Neural progenitor cell (in vitro differentiated cells): ENCODE results near the gene OSTC.

Experiments used
- CTCF ChIP-seq: fragments of 200-600 bp; sonication (generic); IDR thresholded peaks from 2 replicates; pipeline ENCODE4 v1.5.1; 2017; ENCODE audit warnings: antibody characterized with exemption, mild to moderate bottlenecking
- EZH2 ChIP-seq: fragments of 200-600 bp; sonication (generic); IDR thresholded peaks from 2 replicates; pipeline ENCODE4 v1.6.1; 2017; ENCODE audit warnings: antibody characterized with exemption, mild to moderate bottlenecking, moderate library complexity
- EZH2phosphoT487 ChIP-seq: fragments of 200-600 bp; sonication (generic); IDR thresholded peaks from 2 replicates; pipeline ENCODE4 v1.6.1; 2017; ENCODE audit warnings: antibody characterized with exemption

GRCh38 chr4:108644237-108644636 is 6.2 kb upstream of the OSTC start:
- no peak for TF ChIP-seq CTCF
- no peak for TF ChIP-seq EZH2
- TF ChIP-seq EZH2phosphoT487: no peak
